ENCODE measurements around the gene MIER1. TPM values are rescaled to one million over a fixed set of nuclear protein-coding genes. Genes with fewer than 3 reads are reported as not detected.
A peak's percentile ranks its signal among the peaks of the same experiment; 100 is the strongest.

MIER1 gene
- total RNA-seq, 1 experiment from 2014 or later: 33.7 TPM

- intact Hi-C loops (cut with micrococcal nuclease; ENCODE audit: unreplicated experiment): no loop called here
Measured at GRCh38 chr1:66925558-66925910, 744 bp downstream of the MIER1 start.

GRCh38 chr1:66925944-66926343 lies 1.2 kb downstream of the MIER1 start:
- BruUV-seq (replicated peaks): no TSS peak
- intact Hi-C loops (cut with micrococcal nuclease; ENCODE audit: unreplicated experiment) (no loop called here), in situ Hi-C loops (cut with HindIII; ENCODE audit: low pct_unique_long_range_greater_than_20kb, low sequenced_read_pairs) (no loop called here)
- ChIA-PET POLR2A (no interaction called here), CTCF (no interaction called here)
- H3K27ac ChIP-seq (ENCODE audit: low read length): peak overlapping the region; percentile 98
- peak overlapping the region; percentile 97 to 99 for H3K4me3 ChIP-seq (ENCODE audit: low read depth in 2 of 2, low read length in 2 of 2)
- H3K27me3 ChIP-seq (ENCODE audit: control insufficient read depth, insufficient read depth, low read length): no peaks in the 10 kb centered on the region
- ATAC-seq (no peak), DNase-seq (ENCODE audit: low read depth, low spot score) (no peak)
- TF ChIP-seq TCF7L2 (IDR thresholded peaks at IDR 0.05; ENCODE audit: low read depth, low read length): no peak
- TF ChIP-seq REST (IDR thresholded peaks at IDR 0.05; ENCODE audit: insufficient read depth in 1 of 2, low read depth in 2 of 2, low read length in 1 of 2): no peak
- TF ChIP-seq CTCF (IDR thresholded peaks at IDR 0.05): no peak
- TF ChIP-seq SIN3A (IDR thresholded peaks at IDR 0.05; ENCODE audit: borderline replicate concordance, insufficient read depth, low read depth, low read length): no peak
- TF ChIP-seq POLR2AphosphoS5 (IDR thresholded peaks at IDR 0.05; ENCODE audit: low read depth, low read length): no peak
- no peaks in the 10 kb centered on the region for H3K9me3 ChIP-seq (ENCODE audit: control insufficient read depth, insufficient read depth, low read depth, low read length)
- peaks cover 12% of the 10 kb centered on the region for H3K36me3 ChIP-seq (ENCODE audit: control insufficient read depth, insufficient read depth, low read length)
- H3K4me1 ChIP-seq (ENCODE audit: control insufficient read depth, insufficient read depth, low read length): peaks cover 38% of the 10 kb centered on the region

More at GRCh38 chr1:66925558-66925910, 744 bp downstream of the MIER1 start:
- H3K4me1 ChIP-seq (ENCODE audit: control insufficient read depth, insufficient read depth, low read length): peaks cover 38% of the 10 kb centered on the region
- peaks cover 12% of the 10 kb centered on the region for H3K36me3 ChIP-seq (ENCODE audit: control insufficient read depth, insufficient read depth, low read length)
- H3K9me3 ChIP-seq (ENCODE audit: control insufficient read depth, insufficient read depth, low read depth, low read length): no peaks in the 10 kb centered on the region
- TF ChIP-seq SIN3A (IDR thresholded peaks at IDR 0.05; ENCODE audit: borderline replicate concordance, insufficient read depth, low read depth, low read length): no peak
- TF ChIP-seq TCF7L2 (IDR thresholded peaks at IDR 0.05; ENCODE audit: low read depth, low read length): no peak
- no peak for TF ChIP-seq CTCF (IDR thresholded peaks at IDR 0.05)
- TF ChIP-seq REST (IDR thresholded peaks at IDR 0.05; ENCODE audit: insufficient read depth in 1 of 2, low read depth in 2 of 2, low read length in 1 of 2): no peak
- no peak for TF ChIP-seq POLR2AphosphoS5 (IDR thresholded peaks at IDR 0.05; ENCODE audit: low read depth, low read length)
- peak; percentile 7 for ATAC-seq
- H3K4me3 ChIP-seq (ENCODE audit: low read depth in 2 of 2, low read length in 2 of 2): peak overlapping the region; percentile 97 to 99
- no peak for DNase-seq (ENCODE audit: low read depth, low spot score)
- no TSS peak for BruUV-seq (replicated peaks)
- no peaks in the 10 kb centered on the region for H3K27me3 ChIP-seq (ENCODE audit: control insufficient read depth, insufficient read depth, low read length)
- peak overlapping the region; percentile 98 for H3K27ac ChIP-seq (ENCODE audit: low read length)
- in situ Hi-C loops (cut with HindIII; ENCODE audit: low pct_unique_long_range_greater_than_20kb, low sequenced_read_pairs): no loop called here
- POLR2A ChIA-PET: no interaction called here
- CTCF ChIA-PET: interaction anchor here (0.8 kb wide), 1 partner anchor 9 kb away, joined by 4 read pairs; no protein-coding TSS in a partner anchor
